Activated T-helper 2 cell treated with anti-CD3 and anti-CD28 coated beads, Interferon-gamma antibody, Interleukin-2, Interleukin-4, amounts not matched to agents 10 μg/mL and 5 μg/mL and 100 μg/mL, durations not matched to agents 14 hours and 24 hours and 36 hours (primary cell): ENCODE measurements around the gene HOXC11. TPM values are rescaled to one million over a fixed set of nuclear protein-coding genes. Genes with fewer than 3 reads are reported as not detected.

Source experiments
- DNase-seq: peaks from one replicate; pipeline ENCODE4 v3.0.0; 2021; ENCODE audit warnings: low spot score
- H3K27ac Mint-ChIP-seq: one replicate; pipeline ENCODE4 v1.8.0; 2021; ENCODE audit warnings: mixed read lengths
- H3K27me3 Mint-ChIP-seq: one replicate; pipeline ENCODE4 v1.8.0; 2021; ENCODE audit warnings: low read depth, mixed read lengths
- H3K36me3 Mint-ChIP-seq: one replicate; pipeline ENCODE4 v1.8.0; 2021; ENCODE audit warnings: low read depth, mixed read lengths
- H3K4me1 Mint-ChIP-seq: one replicate; pipeline ENCODE4 v1.8.0; 2021; ENCODE audit warnings: low read depth, mixed read lengths
- H3K4me3 Mint-ChIP-seq: one replicate; pipeline ENCODE4 v1.8.0; 2021; ENCODE audit warnings: low read depth, mild to moderate bottlenecking, moderate library complexity, mixed read lengths
- H3K9me3 Mint-ChIP-seq: one replicate; pipeline ENCODE4 v1.8.0; 2021; ENCODE audit warnings: mixed read lengths
- intact Hi-C: fragments of 100-400 bp; cut with micrococcal nuclease; formaldehyde crosslinking; loops from one replicate; pipeline ENCODE4 v1.15.1; 2023
- total RNA-seq: library from RNA; stranded (reverse); gene quantifications from 2 replicates; pipeline ENCODE4 v1.2.3, GENCODE V29; 2022

The HOXC11 gene
- total RNA-seq, 1 donor from 2014 or later = not detected

DNA sequence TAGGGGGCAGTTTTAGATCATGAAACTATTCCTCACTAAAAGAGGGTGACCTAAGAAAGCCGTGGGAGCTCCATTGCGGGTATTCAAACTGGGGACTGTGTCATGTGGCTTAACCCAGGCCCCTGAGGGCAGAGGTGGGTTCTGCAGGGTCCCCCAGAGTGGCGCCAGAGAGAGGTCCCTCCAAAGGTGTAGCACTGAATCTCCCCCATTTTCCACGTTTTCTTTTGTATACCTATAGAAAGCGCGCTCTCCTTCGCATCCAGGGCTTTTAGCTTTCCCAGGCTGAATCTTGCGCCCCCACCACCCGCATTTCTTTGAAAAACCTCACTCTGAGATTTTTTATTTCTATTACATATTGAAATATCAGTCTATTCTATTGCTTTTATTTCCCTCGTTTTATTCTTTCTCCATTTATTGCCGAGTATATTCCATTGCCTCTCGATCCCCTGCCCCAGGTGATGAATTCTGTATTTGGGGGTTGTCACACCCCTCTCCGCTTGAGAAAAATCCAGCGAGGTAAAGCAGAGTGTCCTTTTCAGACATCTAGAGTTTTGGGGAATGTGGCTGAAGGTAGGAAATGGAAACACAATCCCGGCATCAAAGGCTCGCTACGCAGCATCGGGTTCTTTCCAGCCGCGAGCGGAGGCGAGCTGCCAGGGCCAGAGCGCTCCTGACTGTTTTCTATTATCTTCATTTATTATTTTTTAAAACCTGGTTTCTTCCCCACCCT, 35.2 kb upstream of the HOXC11 start:
- Mint-ChIP-seq H3K27me3 (peaks cover 90% of the 10 kb centered on the region), H3K4me1 (no peaks in the 10 kb centered on the region), H3K4me3 (no peak overlapping the region), H3K36me3 (no peaks in the 10 kb centered on the region), H3K27ac (no peak overlapping the region), H3K9me3 (no peaks in the 10 kb centered on the region)
- intact Hi-C loops = loop anchor here (5.0 to 10.0 kb wide), 2 partner anchors 35 to 57 kb away; partner anchors contain the start of genes HOTAIR and HOXC11
- no peak for DNase-seq

DNA sequence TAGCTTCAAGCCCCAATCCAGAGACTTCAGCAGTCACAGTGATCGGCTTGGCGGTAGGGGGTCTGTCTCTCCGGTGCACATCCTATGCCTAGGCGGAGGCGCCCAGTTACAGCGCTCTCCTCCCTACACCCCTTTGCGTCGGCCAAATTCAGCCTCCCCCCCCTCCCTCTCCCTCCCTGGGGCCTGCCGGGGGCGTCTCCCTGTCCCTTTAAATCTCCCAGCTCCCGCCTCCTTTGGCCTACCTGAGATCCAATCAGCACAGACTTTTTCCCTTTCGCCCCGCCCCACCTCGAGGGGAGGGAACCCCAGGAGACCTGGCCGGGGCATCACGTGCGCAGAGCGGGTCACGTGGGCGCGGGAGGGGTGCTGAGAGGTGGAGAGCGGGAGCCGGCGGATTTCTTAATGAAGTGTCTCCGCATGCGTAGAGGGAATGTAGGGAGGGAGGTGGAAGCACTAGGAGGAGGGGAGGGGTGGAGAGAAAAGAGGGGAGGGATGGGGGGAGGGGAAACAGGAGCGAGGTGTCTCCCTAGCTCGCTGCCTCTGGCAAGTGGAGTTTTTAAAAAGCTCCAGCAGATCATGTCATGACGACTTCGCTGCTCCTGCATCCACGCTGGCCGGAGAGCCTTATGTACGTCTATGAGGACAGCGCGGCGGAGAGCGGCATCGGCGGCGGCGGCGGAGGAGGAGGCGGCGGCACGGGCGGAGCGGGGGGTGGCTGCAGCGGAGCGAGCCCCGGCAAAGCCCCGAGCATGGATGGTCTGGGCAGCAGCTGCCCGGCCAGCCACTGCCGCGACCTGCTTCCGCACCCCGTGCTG, 34.4 kb upstream of the HOXC11 start, which contains the start of gene HOXC13:
TSS of gene HOXC13 (plus strand) at position 506 of the 815 bp plus-strand sequence. CDS start at position 582, 76 bp downstream.
- H3K4me1 Mint-ChIP-seq = no peaks in the 10 kb centered on the region
- H3K27me3 Mint-ChIP-seq = peaks cover 90% of the 10 kb centered on the region
- no peaks in the 10 kb centered on the region for H3K9me3 Mint-ChIP-seq
- H3K27ac Mint-ChIP-seq = no peak within 1 kb of the TSS
- no peaks in the 10 kb centered on the region for H3K36me3 Mint-ChIP-seq
- intact Hi-C loops = loop anchor here (5.0 to 10.0 kb wide), 2 partner anchors 34 to 56 kb away; partner anchors contain the start of genes HOTAIR and HOXC11
- H3K4me3 Mint-ChIP-seq = no peak within 1 kb of the TSS
- no peak for DNase-seq

DNA sequence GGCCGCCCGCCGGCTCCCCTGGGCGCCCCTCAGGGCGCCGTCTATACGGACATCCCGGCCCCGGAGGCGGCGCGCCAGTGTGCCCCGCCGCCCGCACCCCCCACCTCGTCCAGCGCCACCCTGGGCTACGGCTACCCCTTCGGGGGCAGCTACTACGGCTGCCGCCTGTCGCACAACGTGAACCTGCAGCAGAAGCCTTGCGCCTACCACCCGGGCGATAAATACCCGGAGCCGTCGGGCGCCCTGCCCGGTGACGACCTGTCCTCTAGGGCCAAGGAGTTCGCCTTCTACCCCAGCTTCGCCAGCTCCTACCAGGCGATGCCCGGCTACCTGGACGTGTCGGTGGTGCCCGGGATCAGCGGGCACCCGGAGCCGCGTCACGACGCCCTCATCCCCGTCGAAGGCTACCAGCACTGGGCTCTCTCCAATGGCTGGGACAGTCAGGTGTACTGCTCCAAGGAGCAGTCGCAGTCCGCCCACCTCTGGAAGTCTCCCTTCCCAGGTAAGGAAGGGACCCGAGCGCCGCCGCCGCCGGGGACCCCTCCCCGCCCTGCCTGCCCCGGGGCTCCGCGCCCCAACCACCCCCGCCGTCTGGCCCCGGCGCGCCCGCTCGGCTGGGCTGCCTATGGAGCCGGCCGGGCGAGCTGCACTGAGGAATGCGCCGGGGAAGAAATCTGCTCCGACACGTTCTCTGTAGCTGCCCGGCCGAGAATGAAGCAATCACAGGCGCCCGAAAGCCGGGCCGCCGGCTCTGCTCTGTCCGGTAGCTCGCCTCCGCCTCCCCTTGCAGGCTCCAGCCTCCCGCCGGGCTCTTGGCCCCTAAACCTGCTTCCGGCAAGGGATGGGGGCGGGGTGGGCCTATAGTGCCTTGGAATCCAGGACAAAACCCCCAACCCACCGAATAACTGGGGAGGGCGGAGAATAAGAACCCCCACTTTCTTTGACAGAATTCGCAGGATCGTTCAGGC, 33.5 kb upstream of the HOXC11 start:
- intact Hi-C loops = loop anchor here (2.0 to 10.0 kb wide), 3 partner anchors 33 to 189 kb away; partner anchors contain the start of genes HOTAIR and HOXC11
- Mint-ChIP-seq H3K9me3 (no peaks in the 10 kb centered on the region), H3K27me3 (peaks cover 90% of the 10 kb centered on the region)

DNA sequence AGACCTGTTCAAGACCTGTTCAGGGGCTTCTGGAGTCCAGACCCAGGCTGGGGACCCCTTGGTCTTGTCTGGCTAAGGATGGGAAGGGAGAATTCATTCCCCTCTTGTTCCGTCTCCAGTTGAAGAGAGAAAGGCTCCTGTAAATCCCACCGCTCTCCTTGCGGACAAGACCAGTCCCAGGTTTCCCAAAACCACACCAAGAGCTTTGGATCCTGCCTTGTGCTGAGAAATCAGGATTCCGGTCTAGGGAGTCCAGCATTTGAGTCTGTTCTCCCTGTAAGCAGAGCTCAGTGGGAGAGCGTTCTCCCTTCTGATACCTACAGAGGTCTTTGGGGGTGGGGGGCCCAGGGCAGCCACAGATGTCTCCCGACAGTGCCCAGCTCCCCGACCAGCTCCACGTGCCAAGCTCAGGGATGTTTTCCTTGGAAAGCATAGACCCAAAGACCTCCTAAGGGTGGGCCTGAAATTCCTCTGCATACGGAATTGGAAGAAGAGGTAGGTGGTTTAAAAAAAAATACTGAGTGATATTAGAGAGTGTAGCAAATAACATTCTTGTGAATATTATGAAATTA, 32.4 kb upstream of the HOXC11 start:
- H3K27ac Mint-ChIP-seq = no peak overlapping the region
- no peak overlapping the region for H3K4me3 Mint-ChIP-seq
- peaks cover 90% of the 10 kb centered on the region for H3K27me3 Mint-ChIP-seq
- intact Hi-C loops = loop anchor here (2.0 kb wide), 1 partner anchor 188 kb away; no protein-coding TSS in a partner anchor
- no peaks in the 10 kb centered on the region for H3K4me1 Mint-ChIP-seq
- H3K36me3 Mint-ChIP-seq = no peaks in the 10 kb centered on the region
- H3K9me3 Mint-ChIP-seq = no peaks in the 10 kb centered on the region
- no peak for DNase-seq

More for the DNA sequence above, 33.5 kb upstream of the HOXC11 start:
- no peak overlapping the region for H3K4me3 Mint-ChIP-seq
- H3K36me3 Mint-ChIP-seq = no peaks in the 10 kb centered on the region
- no peak overlapping the region for H3K27ac Mint-ChIP-seq
- H3K4me1 Mint-ChIP-seq = no peaks in the 10 kb centered on the region
- no peak for DNase-seq

DNA sequence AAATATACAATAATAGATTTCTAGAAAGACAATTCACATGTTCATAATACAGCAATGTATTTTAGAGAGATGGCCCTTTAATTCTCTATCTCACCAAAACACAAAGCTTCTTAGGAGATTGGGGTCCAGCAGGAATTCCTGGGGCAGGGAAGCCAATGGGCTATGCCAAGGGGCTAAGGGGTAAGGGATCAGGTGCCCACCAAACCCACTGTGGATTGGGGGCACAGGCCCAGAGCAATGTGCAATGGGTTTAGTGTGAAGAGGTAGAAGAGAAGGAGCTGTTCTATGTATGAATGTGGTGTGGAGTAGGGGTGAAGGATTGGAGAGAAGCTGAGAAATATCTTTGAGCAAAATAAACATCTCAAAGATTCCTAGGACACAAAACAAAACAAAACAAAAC, 31.7 kb upstream of the HOXC11 start:
- Mint-ChIP-seq H3K4me1 (no peaks in the 10 kb centered on the region), H3K27me3 (peaks cover 90% of the 10 kb centered on the region), H3K27ac (no peak overlapping the region), H3K9me3 (no peaks in the 10 kb centered on the region), H3K4me3 (no peak overlapping the region), H3K36me3 (no peaks in the 10 kb centered on the region)
- intact Hi-C loops = loop anchor here (2.0 kb wide), 1 partner anchor 188 kb away; no protein-coding TSS in a partner anchor
- DNase-seq = no peak

DNA sequence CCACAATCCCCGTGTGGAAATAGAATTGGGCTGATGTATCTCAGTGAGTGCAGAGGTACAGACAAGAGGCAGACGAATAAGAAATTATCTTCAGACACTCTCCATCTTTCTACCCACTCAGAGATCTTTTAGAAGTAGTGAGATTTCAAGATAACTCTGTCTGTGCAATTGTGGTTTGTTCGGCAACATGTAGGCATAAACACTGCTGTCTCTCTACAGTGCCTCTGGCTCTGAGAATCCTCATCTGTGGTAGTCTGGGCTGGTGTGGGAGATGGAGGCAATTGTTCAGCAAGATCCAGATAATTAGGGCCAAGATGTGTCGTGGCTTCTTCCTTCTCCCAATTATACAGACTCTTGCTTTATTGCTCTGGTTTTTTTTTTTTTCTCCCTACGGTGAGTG, 31.2 kb upstream of the HOXC11 start:
- no peaks in the 10 kb centered on the region for H3K4me1 Mint-ChIP-seq
- intact Hi-C loops = loop anchor here (2.0 kb wide), 1 partner anchor 187 kb away; no protein-coding TSS in a partner anchor
- no peaks in the 10 kb centered on the region for H3K36me3 Mint-ChIP-seq
- no peaks in the 10 kb centered on the region for H3K9me3 Mint-ChIP-seq
- no peak for DNase-seq
- peaks cover 90% of the 10 kb centered on the region for H3K27me3 Mint-ChIP-seq
- no peak overlapping the region for H3K27ac Mint-ChIP-seq
- no peak overlapping the region for H3K4me3 Mint-ChIP-seq

DNA sequence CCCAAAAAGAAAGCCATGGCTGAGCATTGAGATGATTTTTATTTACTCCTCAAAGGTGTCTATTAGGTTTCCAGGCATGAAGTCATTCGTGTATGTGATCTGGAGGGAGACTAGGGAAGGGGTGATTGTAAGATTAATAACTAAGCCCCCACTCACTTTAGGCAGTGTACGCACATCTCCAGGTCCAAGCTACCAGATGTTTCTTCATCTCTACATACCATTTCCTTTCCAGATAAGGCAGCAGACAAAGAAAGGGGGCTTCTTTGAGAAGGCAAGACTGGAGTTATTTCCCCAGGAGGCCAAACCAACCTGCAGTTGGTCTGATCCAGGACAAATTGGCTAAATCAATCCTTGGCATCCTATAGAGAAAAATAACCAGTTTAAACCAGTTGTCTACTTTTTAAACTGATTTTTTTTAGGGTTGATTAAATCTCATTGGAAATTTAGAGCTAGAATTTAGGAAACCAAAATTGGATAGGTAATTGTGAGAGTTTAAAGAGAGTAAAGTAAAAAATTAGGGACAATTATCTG, 30.4 kb upstream of the HOXC11 start:
- DNase-seq = no peak
- Mint-ChIP-seq H3K27me3 (peaks cover 89% of the 10 kb centered on the region), H3K36me3 (no peaks in the 10 kb centered on the region), H3K9me3 (no peaks in the 10 kb centered on the region), H3K27ac (no peak overlapping the region), H3K4me3 (no peak overlapping the region), H3K4me1 (no peaks in the 10 kb centered on the region)
- intact Hi-C loops = no loop called here

DNA sequence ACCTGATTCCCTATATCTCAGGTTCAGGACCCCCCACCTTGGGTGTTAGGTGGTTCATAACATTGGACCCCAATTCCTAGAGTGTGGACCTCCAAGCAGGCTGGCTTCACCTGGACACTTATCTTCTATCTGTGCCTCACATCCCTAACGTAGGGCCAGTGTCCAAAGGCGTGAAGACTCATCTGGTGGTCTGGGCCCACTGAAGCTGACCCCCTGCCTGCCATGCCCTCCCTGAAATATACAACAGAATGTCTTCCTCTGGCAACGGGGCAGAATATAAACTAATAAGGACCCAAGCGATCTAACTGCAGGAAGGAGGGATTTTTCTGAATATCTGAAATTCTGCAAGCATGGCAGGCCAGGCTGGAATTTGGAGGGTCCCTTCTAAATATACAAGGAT, 28.7 kb upstream of the HOXC11 start:
- H3K9me3 Mint-ChIP-seq = no peaks in the 10 kb centered on the region
- intact Hi-C loops = no loop called here
- H3K36me3 Mint-ChIP-seq = no peaks in the 10 kb centered on the region
- H3K27ac Mint-ChIP-seq = no peak overlapping the region
- DNase-seq = no peak
- H3K4me3 Mint-ChIP-seq = no peak overlapping the region
- no peaks in the 10 kb centered on the region for H3K4me1 Mint-ChIP-seq
- H3K27me3 Mint-ChIP-seq = peaks cover 92% of the 10 kb centered on the region

DNA sequence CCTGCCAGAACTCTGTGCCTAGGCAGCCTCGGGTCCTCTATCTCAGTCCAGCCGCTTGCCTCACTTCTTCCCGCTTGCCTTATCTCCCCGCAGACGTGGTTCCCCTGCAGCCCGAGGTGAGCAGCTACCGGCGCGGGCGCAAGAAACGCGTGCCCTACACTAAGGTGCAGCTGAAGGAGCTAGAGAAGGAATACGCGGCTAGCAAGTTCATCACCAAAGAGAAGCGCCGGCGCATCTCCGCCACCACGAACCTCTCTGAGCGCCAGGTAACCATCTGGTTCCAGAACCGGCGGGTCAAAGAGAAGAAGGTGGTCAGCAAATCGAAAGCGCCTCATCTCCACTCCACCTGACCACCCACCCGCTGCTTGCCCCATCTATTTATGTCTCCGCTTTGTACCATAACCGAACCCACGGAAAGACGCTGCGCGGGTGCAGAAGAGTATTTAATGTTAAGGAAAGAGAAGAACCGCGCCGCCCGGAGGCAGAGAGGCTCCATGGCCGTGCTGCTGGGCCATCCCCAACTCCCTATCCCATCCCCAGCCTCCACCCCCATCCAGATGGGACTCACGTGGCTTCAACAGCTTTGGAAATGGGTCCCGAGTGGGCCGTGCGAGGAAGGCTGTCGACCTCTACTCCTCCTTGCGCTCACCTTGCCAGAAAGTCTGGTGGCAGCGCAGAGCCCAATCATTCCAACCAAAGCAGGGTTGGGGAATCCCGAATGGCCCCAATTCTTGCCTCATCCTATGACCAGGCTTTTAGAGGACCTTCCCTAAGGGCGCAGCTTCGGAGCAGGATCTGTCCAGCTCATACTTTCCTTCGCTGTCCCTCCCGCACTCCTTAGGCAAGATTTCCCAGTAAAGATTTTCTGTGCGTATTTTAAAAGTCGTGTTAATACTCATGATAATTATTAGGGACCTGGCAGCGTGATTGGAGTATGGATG, 27.7 kb upstream of the HOXC11 start:
- Mint-ChIP-seq H3K9me3 (no peaks in the 10 kb centered on the region), H3K4me1 (no peaks in the 10 kb centered on the region), H3K36me3 (no peaks in the 10 kb centered on the region), H3K4me3 (no peak overlapping the region), H3K27ac (no peak overlapping the region), H3K27me3 (peaks cover 94% of the 10 kb centered on the region)
- no peak for DNase-seq
- intact Hi-C loops = no loop called here

DNA sequence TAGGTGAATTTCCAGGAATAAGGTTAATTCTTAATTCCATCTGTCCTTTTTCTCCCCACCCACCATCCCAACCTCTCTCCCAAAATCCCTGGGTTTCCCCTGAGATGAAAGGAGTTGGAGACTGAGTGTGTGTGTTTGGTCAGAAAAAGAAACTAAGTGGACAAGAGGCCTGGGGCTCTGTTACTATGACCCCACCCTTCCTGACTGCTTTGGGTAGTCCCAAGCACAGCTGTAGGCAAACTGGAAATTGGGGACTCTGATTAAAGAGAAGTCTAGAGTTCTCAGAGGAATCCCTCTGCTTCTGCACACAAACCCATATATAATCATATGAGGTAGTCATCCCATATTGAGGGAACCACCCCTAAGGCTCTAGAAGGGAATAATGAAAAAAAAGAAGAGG, 25.2 kb upstream of the HOXC11 start:
- Mint-ChIP-seq H3K4me1 (no peaks in the 10 kb centered on the region), H3K27me3 (peaks cover 97% of the 10 kb centered on the region), H3K9me3 (no peaks in the 10 kb centered on the region), H3K36me3 (no peaks in the 10 kb centered on the region), H3K27ac (no peak overlapping the region), H3K4me3 (no peak overlapping the region)
- no peak for DNase-seq
- intact Hi-C loops = no loop called here
